Mesenchymal stem cell (in vitro differentiated cells and primary cell): Measurements from ENCODE around the gene VAC14.

ENCODE experiments used
- DNase-seq: peaks from one replicate; pipeline ENCODE4 v3.0.0-alpha.2; 2013
- H2AFZ ChIP-seq: one replicate; pipeline ENCODE4 v1.6.1; 2013; ENCODE audit warnings: low read depth, mild to moderate bottlenecking, control low read depth, inconsistent platforms, low read length, moderate library complexity
- H2AK5ac ChIP-seq: 2 replicates; pipeline ENCODE4 v1.6.1; 2013; ENCODE audit warnings: low read length, moderate library complexity, mild to moderate bottlenecking, inconsistent platforms; ENCODE audit not compliant: severe bottlenecking
- H2BK120ac ChIP-seq: one replicate; pipeline ENCODE4 v1.6.1; 2013; ENCODE audit warnings: low read depth, mild to moderate bottlenecking, inconsistent platforms, low read length, moderate library complexity
- H2BK12ac ChIP-seq, 2 experiments: one replicate each; pipeline ENCODE4 v1.6.1; 2013; ENCODE audit warnings: inconsistent platforms in 2 of 2, low read length in 2 of 2, mild to moderate bottlenecking in 2 of 2, moderate library complexity in 2 of 2, control low read depth in 1 of 2
- H2BK15ac ChIP-seq: one replicate; pipeline ENCODE4 v1.6.1; 2013; ENCODE audit warnings: mild to moderate bottlenecking, low read depth, inconsistent platforms; ENCODE audit not compliant: poor library complexity, severe bottlenecking
- H2BK5ac ChIP-seq: 2 replicates; pipeline ENCODE4 v1.6.1; 2013; ENCODE audit warnings: low read depth, mild to moderate bottlenecking, low read length, control low read depth, inconsistent platforms; ENCODE audit not compliant: poor library complexity, severe bottlenecking
- H3K14ac ChIP-seq, 2 experiments: one replicate each; pipeline ENCODE4 v1.6.1; 2013; ENCODE audit warnings: inconsistent platforms in 2 of 2, low read length in 2 of 2, control low read depth in 1 of 2, mild to moderate bottlenecking in 1 of 2, moderate library complexity in 1 of 2
- H3K18ac ChIP-seq, 2 experiments: one replicate each; pipeline ENCODE4 v1.6.1; 2013; ENCODE audit warnings: inconsistent platforms in 2 of 2, low read length in 2 of 2, control low read depth in 1 of 2, low read depth in 1 of 2, mild to moderate bottlenecking in 1 of 2
- H3K23ac ChIP-seq, 2 experiments: one replicate each; pipeline ENCODE4 v1.6.1; 2013; ENCODE audit warnings: inconsistent platforms in 2 of 2, low read length in 2 of 2, mild to moderate bottlenecking in 2 of 2, moderate library complexity in 2 of 2, control low read depth in 1 of 2
- H3K27ac ChIP-seq: 2 replicates; pipeline ENCODE4 v1.5.1; 2013; ENCODE audit warnings: mild to moderate bottlenecking, moderate library complexity, low read length, control low read depth, inconsistent platforms; ENCODE audit not compliant: poor library complexity, severe bottlenecking
- H3K27me3 ChIP-seq, 2 experiments: 2 replicates each; pipeline versions ENCODE4 v1.6.1 to v1.7.0; 2013; ENCODE audit warnings: low read length in 2 of 2, mild to moderate bottlenecking in 2 of 2, moderate library complexity in 2 of 2, control low read depth in 1 of 2, inconsistent platforms in 1 of 2; ENCODE audit not compliant: control insufficient read depth in 1 of 2, insufficient read depth in 1 of 2
- H3K36me3 ChIP-seq, 2 experiments: 2 replicates each; pipeline versions ENCODE4 v1.6.1 to v1.7.0; 2013; ENCODE audit warnings: low read length in 2 of 2, control low read depth in 1 of 2, inconsistent platforms in 1 of 2, low read depth in 1 of 2, mild to moderate bottlenecking in 1 of 2; ENCODE audit not compliant: insufficient read depth in 2 of 2, control insufficient read depth in 1 of 2
- H3K4ac ChIP-seq, 2 experiments: one replicate each; pipeline ENCODE4 v1.6.1; 2013; ENCODE audit warnings: inconsistent platforms in 2 of 2, low read length in 2 of 2, mild to moderate bottlenecking in 2 of 2, moderate library complexity in 2 of 2, control low read depth in 1 of 2, low read depth in 1 of 2
- H3K4me1 ChIP-seq: 2 replicates; pipeline ENCODE4 v1.6.1; 2013; ENCODE audit warnings: low read depth, low read length, control low read depth; ENCODE audit not compliant: control insufficient read depth, insufficient read depth
- H3K4me2 ChIP-seq: 2 replicates; pipeline ENCODE4 v1.6.1; 2013; ENCODE audit warnings: low read length, mild to moderate bottlenecking, inconsistent platforms; ENCODE audit not compliant: poor library complexity, severe bottlenecking
- H3K4me3 ChIP-seq, 2 experiments: 2 replicates each; pipeline versions ENCODE4 v1.5.1 to v1.7.0; 2013; ENCODE audit warnings: low read length in 2 of 2, mild to moderate bottlenecking in 2 of 2, control low read depth in 1 of 2, low read depth in 1 of 2; ENCODE audit not compliant: insufficient read depth in 1 of 2
- H3K79me1 ChIP-seq: replicated peaks from 2 replicates; pipeline ENCODE4 v1.6.1; 2013; ENCODE audit warnings: mild to moderate bottlenecking, control low read depth, low read length, inconsistent platforms; ENCODE audit not compliant: poor library complexity, severe bottlenecking
- H3K9ac ChIP-seq: 2 replicates; pipeline ENCODE4 v1.7.0; 2013; ENCODE audit warnings: mild to moderate bottlenecking, low read length, moderate library complexity
- H3K9me3 ChIP-seq: 2 replicates; pipeline ENCODE4 v1.7.0; 2013; ENCODE audit warnings: mild to moderate bottlenecking, low read length; ENCODE audit not compliant: control insufficient read depth
- H4K8ac ChIP-seq: one replicate; pipeline ENCODE4 v1.6.1; 2013; ENCODE audit warnings: inconsistent platforms, mild to moderate bottlenecking, low read length, moderate library complexity
- H4K91ac ChIP-seq: one replicate; pipeline ENCODE4 v1.6.1; 2013; ENCODE audit warnings: mild to moderate bottlenecking, low read length, inconsistent platforms
- WGBS: methylation state at CpG from one replicate; pipeline ENCODE4 v1.1.7; 2013; ENCODE audit warnings: mixed read lengths; 5-methylcytosine and 5-hydroxymethylcytosine counted together

VAC14 gene

GRCh38 chr16:70790815-70791214 is 10.1 kb downstream of the VAC14 start:
- Histone ChIP-seq H3K4me1 (peaks cover 19% of the 10 kb centered on the region), H3K14ac (no peak overlapping the region), H2BK12ac (no peak overlapping the region), H3K9ac (no peak overlapping the region), H3K4ac (no peak overlapping the region), H4K8ac (no peak overlapping the region), H3K79me1 (peaks cover 63% of the 10 kb centered on the region), H3K27me3 (no peaks in the 10 kb centered on the region), H3K27ac (no peak overlapping the region), H3K9me3 (no peaks in the 10 kb centered on the region), H3K4me2 (no peak overlapping the region), H3K18ac (no peak overlapping the region), H2AFZ (no peak overlapping the region), H2BK15ac (no peak overlapping the region), H2AK5ac (no peak overlapping the region), H3K4me3 (no peak overlapping the region), H2BK120ac (no peak overlapping the region), H3K23ac (no peak overlapping the region), H3K36me3 (peaks cover 9 to 14% of the 10 kb centered on the region in 2 experiments), H2BK5ac (no peak overlapping the region), H4K91ac (no peak overlapping the region)
- DNase-seq: no peak
- WGBS: 45% methylated on average over 8 of the region's 8 CpGs

- H4K91ac ChIP-seq: no peak overlapping the region
- H2BK12ac ChIP-seq: no peak overlapping the region
- no peak for DNase-seq
- H3K27me3 ChIP-seq: no peaks in the 10 kb centered on the region
- H3K79me1 ChIP-seq: peaks cover 65% of the 10 kb centered on the region
- H2AFZ ChIP-seq: no peak overlapping the region
- no peak overlapping the region for H3K23ac ChIP-seq
- no peak overlapping the region for H3K14ac ChIP-seq
- peaks cover 19 to 24% of the 10 kb centered on the region in 2 experiments for H3K36me3 ChIP-seq
- H3K9ac ChIP-seq: no peak overlapping the region
- no peak overlapping the region for H3K27ac ChIP-seq
- no peak overlapping the region for H3K4me2 ChIP-seq
- no peak overlapping the region for H2BK15ac ChIP-seq
- peaks cover 17% of the 10 kb centered on the region for H3K4me1 ChIP-seq
- H2BK120ac ChIP-seq: no peak overlapping the region
- no peak overlapping the region for H2BK5ac ChIP-seq
- H4K8ac ChIP-seq: no peak overlapping the region
- no peak overlapping the region for H3K4me3 ChIP-seq
- no peak overlapping the region for H3K18ac ChIP-seq
- no peaks in the 10 kb centered on the region for H3K9me3 ChIP-seq
- H3K4ac ChIP-seq: no peak overlapping the region
- whole genome bisulfite sequencing: 91% methylated on average over 16 of the region's 16 CpGs
- no peak overlapping the region for H2AK5ac ChIP-seq
Observed at GRCh38 chr16:70789595-70790447, 11.1 kb downstream of the VAC14 start.

GRCh38 chr16:70788668-70789594 is 12.0 kb downstream of the VAC14 start:
- no peak for DNase-seq
- 94% methylated on average over 18 of the region's 18 CpGs for WGBS
- Histone ChIP-seq H2BK12ac (no peak overlapping the region), H3K79me1 (peaks cover 58% of the 10 kb centered on the region), H4K91ac (no peak overlapping the region), H3K14ac (no peak overlapping the region), H2AK5ac (no peak overlapping the region), H3K4me3 (no peak overlapping the region), H4K8ac (no peak overlapping the region), H2AFZ (no peak overlapping the region), H3K23ac (no peak overlapping the region), H3K27me3 (no peaks in the 10 kb centered on the region), H3K18ac (no peak overlapping the region), H3K27ac (peak overlapping the region; percentile 43), H2BK15ac (no peak overlapping the region), H3K36me3 (peaks cover 28 to 31% of the 10 kb centered on the region in 2 experiments), H3K4me1 (peaks cover 17% of the 10 kb centered on the region), H3K4ac (no peak overlapping the region), H2BK120ac (no peak overlapping the region), H2BK5ac (no peak overlapping the region), H3K9me3 (no peaks in the 10 kb centered on the region), H3K9ac (peak overlapping the region; percentile 67), H3K4me2 (no peak overlapping the region)
